GM10266 (cell line): ENCODE measurements around the gene SPINDOC.

ENCODE experiments used
- DNase-seq: peaks from one replicate; pipeline ENCODE4 v3.0.0; 2012; ENCODE audit errors: extremely low spot score
- CTCF ChIP-seq: IDR thresholded peaks from 2 replicates; pipeline ENCODE4 v1.5.1; 2012; ENCODE audit warnings: mild to moderate bottlenecking, low read depth; ENCODE audit not compliant: control insufficient read depth, insufficient read depth; ENCODE audit errors: missing control alignments

Gene SPINDOC

GRCh38 chr11:63826471-63827190, 13.4 kb downstream of the SPINDOC start:
- no peak for DNase-seq
- TF ChIP-seq CTCF, result no peak

- TF ChIP-seq CTCF, result peak; percentile 35
- DNase-seq, result no peak
These were observed 16.7 kb downstream of the SPINDOC start for GRCh38 chr11:63829823-63830489.

GRCh38 chr11:63831326-63831725, 18.1 kb downstream of the SPINDOC start:
- no peak for TF ChIP-seq CTCF
- DNase-seq, result no peak

GRCh38 chr11:63832336-63832735, 19.1 kb downstream of the SPINDOC start:
- DNase-seq, result no peak
- no peak for TF ChIP-seq CTCF

- no peak for TF ChIP-seq CTCF
- DNase-seq, result no peak
These were observed 19.8 kb downstream of the SPINDOC start for GRCh38 chr11:63833048-63833447.

- TF ChIP-seq CTCF, result no peak
- DNase-seq, result no peak
These were observed 21.4 kb downstream of the SPINDOC start for GRCh38 chr11:63834535-63835157.

- DNase-seq, result no peak
- no peak for TF ChIP-seq CTCF
These were observed 21.9 kb downstream of the SPINDOC start for GRCh38 chr11:63835158-63835545.
